SK-N-SH treated with all-trans-retinoic acid at 6 μM for 48 hours (cell line): Measurements from ENCODE around the gene PLEKHJ1.

Experiments used
- ESRRG ChIP-seq: fragments of 250-450 bp; sonication (Bioruptor Pico); IDR thresholded peaks from 2 replicates; pipeline ENCODE4 v1.6.1; 2021; ENCODE audit warnings: mild to moderate bottlenecking
- ISL1 ChIP-seq: fragments of 250-450 bp; sonication (Bioruptor Pico); IDR thresholded peaks from 2 replicates; pipeline ENCODE4 v2.1.2; 2022; ENCODE audit warnings: mild to moderate bottlenecking, moderate library complexity
- SNAI2 ChIP-seq: fragments of 250-450 bp; sonication (Bioruptor Pico); IDR thresholded peaks from 2 replicates; pipeline ENCODE4 v1.5.0; 2020; ENCODE audit warnings: mild to moderate bottlenecking, moderate library complexity
- ZC3H10 ChIP-seq: fragments of 250-450 bp; sonication (Bioruptor Pico); IDR thresholded peaks from 2 replicates; pipeline ENCODE4 v1.5.1; 2021; ENCODE audit warnings: mild to moderate bottlenecking, moderate library complexity
- ZFP3 ChIP-seq: fragments of 250-450 bp; sonication (Bioruptor Pico); IDR thresholded peaks from 2 replicates; pipeline ENCODE4 v1.5.0; 2020; ENCODE audit warnings: mild to moderate bottlenecking, moderate library complexity
- TF ChIP-seq, protein P1 (sequence below): fragments of 250-450 bp; sonication (Bioruptor Pico); IDR thresholded peaks from 2 replicates; pipeline ENCODE4 v1.5.1; 2020; ENCODE audit warnings: low read depth, mild to moderate bottlenecking, moderate library complexity
- TF ChIP-seq, protein P2 (sequence below): fragments of 250-450 bp; sonication (Bioruptor Pico); IDR thresholded peaks from 2 replicates; pipeline ENCODE4 v1.5.1; 2021; ENCODE audit warnings: mild to moderate bottlenecking, moderate library complexity

DNA sequence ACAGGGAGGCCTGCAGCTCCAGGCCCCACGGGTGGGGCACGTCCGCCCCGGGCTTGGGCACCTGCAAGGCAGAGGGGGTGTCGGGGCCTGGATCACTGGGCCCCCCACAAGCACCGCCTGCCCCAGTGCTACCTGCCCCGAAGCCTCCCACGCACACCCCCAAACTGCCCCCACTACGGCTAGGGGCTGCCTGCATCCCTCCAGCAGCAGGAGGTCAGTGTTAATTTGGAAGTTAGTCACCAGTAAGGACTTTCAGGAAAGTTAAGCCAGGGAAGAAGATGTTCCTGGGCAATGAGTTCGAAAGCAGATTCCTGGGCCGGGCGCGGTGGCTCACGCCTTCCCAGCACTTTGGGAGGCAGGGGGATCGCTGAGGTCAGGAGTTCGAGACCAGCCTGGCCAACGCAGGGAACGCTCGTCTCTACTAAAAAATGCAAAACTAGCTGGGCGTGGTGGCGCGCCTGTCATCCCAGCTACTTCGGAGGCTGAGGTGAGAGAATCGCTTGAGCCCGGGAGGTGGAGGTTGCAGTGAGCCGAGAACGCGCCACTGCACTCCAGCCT, 40.4 kb upstream of the PLEKHJ1 start:
- TF ChIP-seq SNAI2 = no peak
- TF ChIP-seq ZC3H10 (CRISPR knock-in tag) = no peak
- TF ChIP-seq, protein P1, sequence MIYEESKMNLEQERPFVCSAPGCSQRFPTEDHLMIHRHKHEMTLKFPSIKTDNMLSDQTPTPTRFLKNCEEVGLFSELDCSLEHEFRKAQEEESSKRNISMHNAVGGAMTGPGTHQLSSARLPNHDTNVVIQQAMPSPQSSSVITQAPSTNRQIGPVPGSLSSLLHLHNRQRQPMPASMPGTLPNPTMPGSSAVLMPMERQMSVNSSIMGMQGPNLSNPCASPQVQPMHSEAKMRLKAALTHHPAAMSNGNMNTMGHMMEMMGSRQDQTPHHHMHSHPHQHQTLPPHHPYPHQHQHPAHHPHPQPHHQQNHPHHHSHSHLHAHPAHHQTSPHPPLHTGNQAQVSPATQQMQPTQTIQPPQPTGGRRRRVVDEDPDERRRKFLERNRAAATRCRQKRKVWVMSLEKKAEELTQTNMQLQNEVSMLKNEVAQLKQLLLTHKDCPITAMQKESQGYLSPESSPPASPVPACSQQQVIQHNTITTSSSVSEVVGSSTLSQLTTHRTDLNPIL (CRISPR knock-in tag) = no peak
- TF ChIP-seq, protein P2, sequence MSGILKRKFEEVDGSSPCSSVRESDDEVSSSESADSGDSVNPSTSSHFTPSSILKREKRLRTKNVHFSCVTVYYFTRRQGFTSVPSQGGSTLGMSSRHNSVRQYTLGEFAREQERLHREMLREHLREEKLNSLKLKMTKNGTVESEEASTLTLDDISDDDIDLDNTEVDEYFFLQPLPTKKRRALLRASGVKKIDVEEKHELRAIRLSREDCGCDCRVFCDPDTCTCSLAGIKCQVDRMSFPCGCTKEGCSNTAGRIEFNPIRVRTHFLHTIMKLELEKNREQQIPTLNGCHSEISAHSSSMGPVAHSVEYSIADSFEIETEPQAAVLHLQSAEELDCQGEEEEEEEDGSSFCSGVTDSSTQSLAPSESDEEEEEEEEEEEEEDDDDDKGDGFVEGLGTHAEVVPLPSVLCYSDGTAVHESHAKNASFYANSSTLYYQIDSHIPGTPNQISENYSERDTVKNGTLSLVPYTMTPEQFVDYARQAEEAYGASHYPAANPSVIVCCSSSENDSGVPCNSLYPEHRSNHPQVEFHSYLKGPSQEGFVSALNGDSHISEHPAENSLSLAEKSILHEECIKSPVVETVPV (CRISPR knock-in tag) = no peak
- no peak for TF ChIP-seq ESRRG
- no peak for TF ChIP-seq ZFP3 (CRISPR knock-in tag)
- TF ChIP-seq ISL1 = no peak
